Activated CD4-positive, alpha-beta T cell treated with anti-CD3 and anti-CD28 coated beads, Interleukin-2, amount 50 U/mL, for 24 hours (primary cell): ENCODE data around the gene BICD1.

ENCODE experiments used
- DNase-seq, 2 donors: peaks; one replicate each; pipeline ENCODE4 v3.0.0-alpha.2; 2020; ENCODE audit warnings: low read depth in 1 of 2, low spot score in 1 of 2

The BICD1 gene

GRCh38 chr12:32102234-32102633, 4.4 kb upstream of the BICD1 start:
- no peak for DNase-seq

DNA sequence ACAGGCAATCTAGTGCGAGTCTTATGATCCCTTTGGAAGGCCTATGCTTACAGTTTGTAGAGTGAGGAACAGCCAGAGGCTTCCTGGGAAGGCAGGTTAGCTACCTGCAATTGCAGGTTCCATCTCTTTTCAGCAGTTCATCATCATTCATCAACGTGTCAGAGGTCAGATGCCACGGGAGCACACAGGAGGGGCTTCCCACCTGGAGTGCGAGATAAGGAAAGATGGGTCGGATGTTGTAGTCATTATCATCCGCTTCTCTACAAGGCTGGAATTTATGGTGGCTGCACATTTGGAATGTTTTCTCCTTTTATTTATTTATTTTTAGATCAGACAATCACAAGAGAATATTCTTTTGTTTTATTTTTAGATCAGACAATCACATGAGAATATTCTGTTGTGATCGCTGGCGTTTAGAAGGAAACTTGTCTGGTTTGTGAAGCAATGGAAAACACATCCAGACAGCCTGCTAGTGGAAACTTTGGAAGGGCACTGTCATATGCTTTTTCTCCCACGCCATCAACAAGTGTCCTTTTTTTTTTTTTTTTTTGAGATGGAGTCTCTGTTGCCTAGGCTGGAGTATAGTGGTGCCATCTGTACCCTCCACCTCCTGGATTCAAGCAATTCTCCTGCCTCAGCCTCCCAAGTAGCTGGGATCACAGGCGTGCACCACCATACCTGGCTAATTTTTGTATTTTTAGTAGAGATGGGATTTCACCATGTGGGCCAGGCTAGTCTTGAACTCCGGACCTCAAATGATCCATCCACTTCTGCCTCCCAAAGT, 1.9 kb upstream of the BICD1 start:
- DNase-seq, result no peak

- DNase-seq, result peak in 1 of 2 donors; percentile 0
These were observed 596 bp upstream of the BICD1 start for GRCh38 chr12:32105986-32106516.

DNA sequence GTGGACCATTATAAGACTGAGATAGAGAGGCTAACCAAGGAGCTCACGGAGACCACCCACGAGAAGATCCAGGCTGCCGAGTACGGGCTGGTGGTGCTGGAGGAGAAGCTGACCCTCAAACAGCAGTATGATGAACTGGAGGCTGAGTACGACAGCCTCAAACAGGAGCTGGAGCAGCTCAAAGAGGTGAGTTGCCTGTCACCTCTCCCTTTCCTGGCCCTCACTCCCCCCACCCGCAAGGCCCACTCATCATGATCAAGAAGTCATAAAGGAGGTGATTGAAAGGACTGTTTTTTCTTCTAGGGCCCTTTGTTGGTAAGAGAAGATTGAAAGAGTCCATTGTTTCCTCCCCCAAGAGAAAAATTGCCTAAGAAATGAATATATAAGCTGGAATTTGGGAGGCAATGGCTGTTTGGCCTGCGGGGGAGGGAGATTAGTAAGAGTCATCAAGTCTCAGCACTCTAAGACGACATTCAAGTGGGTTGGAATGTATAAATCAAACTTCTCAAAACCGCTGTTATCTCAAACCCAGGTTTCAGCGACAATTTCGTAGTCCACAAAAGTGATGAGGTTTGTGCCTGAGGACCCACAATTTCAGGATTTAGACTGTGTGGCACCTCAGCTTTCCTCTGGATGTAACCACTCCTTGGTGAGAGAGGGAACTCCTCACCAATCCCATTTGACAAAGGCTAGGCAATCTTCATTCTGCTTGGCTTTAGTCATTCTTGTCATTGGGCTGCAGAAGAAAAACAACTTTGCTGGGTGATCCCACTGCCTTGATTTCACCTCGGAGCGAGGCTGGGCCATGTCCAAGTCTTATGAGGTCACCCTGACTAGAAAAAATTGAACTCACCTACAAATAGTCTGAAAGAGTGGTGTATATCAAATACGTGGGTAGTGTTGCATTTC, 966 bp downstream of the BICD1 start:
- no peak for DNase-seq

DNA sequence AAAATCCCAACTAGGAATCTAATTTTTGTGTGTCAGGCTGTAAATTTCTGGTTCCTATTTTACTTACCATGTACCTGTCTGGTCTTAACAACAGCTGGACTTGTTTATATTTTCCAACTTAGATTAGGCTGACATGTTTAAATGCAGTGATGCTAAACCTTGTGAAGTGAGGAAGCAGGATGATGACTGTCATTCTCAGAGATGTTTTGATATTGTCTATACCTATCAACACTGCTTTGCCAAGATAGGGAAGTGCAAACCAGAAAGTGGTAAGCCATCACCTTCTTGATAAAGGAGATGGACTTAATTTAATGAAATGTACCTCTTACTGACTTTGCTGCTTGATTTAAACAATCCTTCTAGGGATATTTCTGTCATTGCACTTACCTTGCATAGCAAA, 2.1 kb downstream of the BICD1 start:
- no peak for DNase-seq

DNA sequence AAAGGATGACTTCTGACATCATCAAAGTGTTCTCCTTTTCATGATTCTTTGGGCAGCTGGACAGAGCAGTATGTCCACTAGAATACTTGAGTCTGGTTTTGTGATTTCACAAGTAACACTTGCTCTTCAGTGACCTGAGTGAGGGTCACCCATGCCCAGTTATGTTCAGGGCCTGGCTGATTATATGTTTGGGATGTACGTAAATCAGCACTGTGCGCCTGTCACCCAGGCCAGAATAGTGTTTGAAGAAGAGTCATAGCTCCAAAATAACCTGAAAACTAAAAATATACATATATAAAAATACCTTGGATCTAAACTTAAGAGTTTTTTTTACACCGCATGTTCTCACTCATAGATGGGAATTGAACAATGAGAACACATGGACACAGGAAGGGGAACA, 3.8 kb downstream of the BICD1 start:
- no peak for DNase-seq

DNA sequence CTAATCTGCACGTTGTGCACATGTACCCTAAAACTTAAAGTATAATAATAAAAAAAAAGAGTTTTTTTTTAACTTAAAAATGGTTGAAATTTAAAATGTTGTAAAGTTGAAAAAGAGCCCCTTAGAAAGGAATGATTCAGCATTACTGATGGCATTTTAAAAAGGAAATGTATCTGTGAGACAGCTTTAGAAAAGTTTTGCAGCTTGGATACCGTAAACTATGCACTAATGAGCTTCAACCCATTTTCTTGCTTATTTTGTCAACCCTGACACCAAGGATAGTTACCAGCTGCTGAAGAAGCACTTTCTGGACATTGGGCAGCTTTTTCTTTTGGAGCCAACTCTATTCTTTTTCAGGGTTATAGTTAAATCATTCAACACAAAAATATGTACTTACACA, 4.3 kb downstream of the BICD1 start:
- no peak for DNase-seq

GRCh38 chr12:32115404-32116104, 8.9 kb downstream of the BICD1 start:
- no peak for DNase-seq

- DNase-seq, result no peak
These were observed 10.2 kb downstream of the BICD1 start for GRCh38 chr12:32116897-32117296.

GRCh38 chr12:32117316-32117715, 10.7 kb downstream of the BICD1 start:
- no peak for DNase-seq

DNA sequence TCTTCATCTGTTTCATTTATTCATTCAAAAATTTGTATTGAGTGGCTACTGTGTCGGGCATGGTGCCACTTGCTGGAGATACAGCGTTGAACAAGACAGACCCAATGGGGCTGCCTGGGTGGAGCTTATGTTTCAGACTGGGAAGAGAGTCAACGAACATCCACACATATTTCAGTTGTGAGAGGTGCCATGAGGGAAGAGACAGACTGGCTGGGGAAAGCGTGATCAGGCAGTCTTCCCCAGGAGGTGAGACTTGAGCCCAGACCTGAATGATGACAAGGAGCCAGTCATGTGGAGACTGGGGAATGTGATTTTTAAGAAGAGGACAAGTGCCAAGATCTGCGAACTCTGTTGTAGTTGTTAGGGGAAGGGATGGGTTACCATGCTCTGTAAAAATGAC, 12.2 kb downstream of the BICD1 start:
- DNase-seq, result no peak

- DNase-seq, result no peak
These were observed 13.8 kb downstream of the BICD1 start for GRCh38 chr12:32120419-32120818.

DNA sequence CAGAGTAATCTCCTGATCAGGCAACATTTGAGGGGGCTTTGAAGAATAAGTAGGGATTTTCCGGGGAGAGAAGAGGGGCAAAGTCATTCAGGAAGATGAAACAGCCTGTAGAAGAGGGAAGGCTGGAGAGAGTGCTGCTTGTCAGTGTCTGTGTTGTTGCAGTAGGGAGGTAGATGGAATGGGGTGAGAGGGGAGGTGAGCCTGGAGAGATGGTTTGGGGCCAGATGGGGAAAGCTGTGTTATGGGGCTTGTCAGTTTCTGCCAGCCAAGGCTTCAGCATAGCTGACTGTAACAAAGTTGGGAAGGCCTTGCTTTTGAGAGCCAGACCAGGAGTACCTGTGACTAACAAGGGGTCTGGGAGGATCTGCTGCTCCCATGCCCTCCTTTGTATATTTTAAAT, 18.0 kb downstream of the BICD1 start:
- no peak for DNase-seq

DNA sequence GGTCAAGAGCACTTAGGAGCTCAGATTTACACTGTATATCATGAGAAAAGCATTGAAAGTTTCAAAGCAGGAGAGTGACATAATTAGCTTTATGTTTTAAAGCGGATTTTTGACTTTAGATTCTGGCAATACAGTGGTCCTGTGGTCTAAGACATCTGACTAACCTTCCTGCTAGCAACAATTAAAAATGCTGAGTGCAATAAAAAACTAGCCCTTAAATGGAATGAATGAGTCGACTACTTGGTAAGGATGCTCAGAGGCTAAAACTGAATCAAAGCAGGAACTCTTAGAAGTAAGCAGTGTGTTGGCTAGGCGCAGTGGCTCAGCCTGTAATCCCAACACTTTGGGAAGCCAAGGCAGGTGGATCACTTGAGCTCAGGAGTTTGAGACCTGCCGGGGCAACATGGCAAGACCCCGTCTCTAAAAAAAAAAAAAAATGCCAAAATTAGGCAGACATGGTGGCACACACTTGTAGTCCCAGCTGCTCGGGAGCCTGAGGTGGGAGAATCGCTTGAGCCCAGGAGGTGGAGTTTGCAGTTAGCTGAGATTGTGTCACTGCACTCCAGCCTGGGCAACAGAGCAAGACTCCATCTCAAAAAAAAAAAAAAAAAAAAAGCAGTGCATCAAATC, 18.9 kb downstream of the BICD1 start:
- DNase-seq, result no peak

DNA sequence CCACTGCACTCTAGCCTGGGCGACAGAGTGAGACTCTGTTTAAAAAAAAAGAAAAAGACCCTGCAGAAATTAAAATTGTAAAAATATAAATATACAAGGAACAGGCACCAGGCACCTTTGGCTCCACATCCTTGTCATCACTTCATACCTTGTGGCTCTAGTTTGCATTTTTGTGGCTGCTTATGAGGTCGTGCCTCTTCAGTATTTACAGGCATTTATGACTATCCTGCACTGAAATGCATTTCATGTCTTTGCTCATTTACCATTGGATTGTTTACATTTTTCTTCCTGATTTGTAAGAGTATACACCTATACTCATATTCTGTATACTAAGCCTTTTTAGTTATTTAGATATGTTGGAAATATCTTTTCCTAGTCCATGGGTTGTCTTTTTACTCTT, 20.1 kb downstream of the BICD1 start:
- no peak for DNase-seq

DNA sequence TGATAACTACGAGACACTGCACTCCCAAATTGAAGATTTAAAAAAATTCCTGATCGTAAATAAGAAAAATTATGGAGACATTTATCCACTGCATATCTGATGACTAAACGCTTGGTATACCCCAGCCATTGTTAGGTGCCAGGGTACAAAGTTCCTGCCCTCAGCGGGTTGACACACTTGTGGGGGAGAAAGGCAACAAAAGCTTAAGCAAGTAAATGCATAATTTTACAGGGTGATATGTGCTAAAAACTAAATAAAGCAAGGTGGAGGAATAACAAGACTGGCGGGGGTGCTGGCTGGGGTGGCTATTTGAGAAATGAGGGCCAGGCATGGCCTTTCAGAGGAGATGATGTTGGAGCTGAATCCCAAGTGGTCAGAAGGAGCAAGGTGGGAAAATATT, 25.0 kb downstream of the BICD1 start:
- no peak for DNase-seq

GRCh38 chr12:32134101-32134888, 27.6 kb downstream of the BICD1 start:
- DNase-seq, result peak in 1 of 2 donors; percentile 63

- no peak for DNase-seq
These were observed 29.3 kb downstream of the BICD1 start for GRCh38 chr12:32135967-32136366.

DNA sequence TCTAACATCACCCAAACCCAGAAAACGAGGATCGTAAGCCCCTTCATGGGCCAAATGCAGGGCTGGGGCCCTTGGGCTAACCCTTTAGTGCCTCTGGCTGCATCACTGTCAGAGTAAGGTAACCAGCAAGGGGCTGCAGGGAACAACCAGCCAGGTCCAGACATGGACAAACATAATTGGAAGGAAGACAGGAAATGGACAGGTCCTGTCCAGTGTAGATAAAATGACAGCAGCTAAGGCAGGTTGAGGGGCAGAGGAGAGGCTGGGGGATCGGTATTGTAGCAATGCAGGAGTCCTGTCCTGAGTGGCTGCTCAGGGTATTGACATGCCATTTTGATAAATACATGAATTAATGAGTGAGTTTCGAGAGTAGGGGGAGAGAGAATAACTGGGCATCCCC, 29.8 kb downstream of the BICD1 start:
- DNase-seq, result no peak

DNA sequence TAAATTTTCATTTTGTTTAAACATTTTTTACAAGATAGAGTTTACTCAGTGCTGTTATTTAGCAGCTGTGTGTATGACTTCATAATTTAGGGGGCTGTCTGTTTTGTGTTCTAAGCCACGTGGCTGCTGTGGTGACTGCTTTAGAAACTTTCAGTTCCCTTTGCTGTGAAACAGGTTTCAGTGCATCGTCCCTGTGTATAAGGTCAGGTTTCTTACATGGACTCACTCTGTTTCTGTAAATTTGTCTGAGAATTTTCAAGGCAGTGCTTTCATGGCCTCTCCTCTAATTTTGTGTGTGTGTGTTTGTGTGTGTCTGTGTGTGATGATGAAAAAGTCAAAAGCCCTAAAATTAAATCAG, 32.4 kb downstream of the BICD1 start:
- DNase-seq, result peak in 1 of 2 donors; percentile 25
